Right hindlimb (tissue), 1 donor: ENCODE measurements around the gene LRPPRC.
"Not testable (repeated sequence)": the region's sequence is repeated elsewhere in the genome, so short reads cannot be mapped to it uniquely, and the experiment has no call there.

Experiments used
- DNase-seq: peaks from one replicate; pipeline ENCODE4 v3.0.0-alpha.2; 2018

LRPPRC gene

GRCh38 chr2:43995733-43996533 is at the start of gene LRPPRC:
Gene LRPPRC, minus strand, starts transcription at chr2:43995989. Its CDS starts 42 bp downstream, at chr2:43995947.
- DNase-seq = peak; percentile 96

- no peak for DNase-seq
Measured at GRCh38 chr2:44045061-44045460, 49.3 kb upstream of the LRPPRC start.

GRCh38 chr2:44044281-44044720 is 48.5 kb upstream of the LRPPRC start:
- DNase-seq = peak; percentile 76

- DNase-seq = no peak
Measured at GRCh38 chr2:44040365-44040764, 44.6 kb upstream of the LRPPRC start.

GRCh38 chr2:44038277-44038676 is 42.5 kb upstream of the LRPPRC start:
- no peak for DNase-seq

DNA sequence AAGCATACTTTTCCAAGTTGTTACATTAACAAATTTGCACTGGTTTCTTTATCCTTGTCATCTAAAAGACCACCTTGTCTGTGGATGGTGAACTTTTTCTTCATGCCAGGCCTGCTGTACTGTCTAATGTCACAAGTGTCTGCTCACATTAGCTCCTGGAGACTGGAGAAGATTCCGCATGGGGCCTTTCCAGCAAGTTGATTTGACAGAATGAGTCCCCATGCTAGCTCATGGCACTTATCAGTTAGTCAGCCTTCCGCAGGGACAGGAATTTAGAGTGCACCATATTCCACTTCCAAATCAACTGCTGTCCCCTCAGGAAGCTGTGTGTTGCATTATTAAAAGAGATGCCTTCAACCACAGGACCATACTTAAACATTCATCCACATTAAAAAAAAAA is 41.4 kb upstream of the LRPPRC start:
- DNase-seq = no peak

DNA sequence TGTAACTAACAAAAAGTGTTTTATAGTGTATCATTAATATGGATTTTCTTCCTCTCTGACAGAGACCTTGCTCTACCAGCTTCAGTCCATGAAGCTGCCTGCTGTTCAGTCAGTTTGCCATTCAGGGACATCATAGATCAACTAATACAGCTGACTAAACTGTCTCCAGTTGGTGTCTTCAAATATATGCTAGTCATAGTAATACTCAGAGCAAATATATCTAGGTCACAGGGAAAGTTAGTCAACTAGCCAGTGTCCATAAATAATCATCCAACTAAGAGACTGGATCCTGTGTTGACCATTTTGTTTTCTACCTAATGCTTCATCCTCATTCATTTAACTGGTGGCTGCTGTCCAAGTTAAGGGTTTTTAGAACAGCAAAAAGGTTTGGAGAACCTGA is 38.2 kb upstream of the LRPPRC start:
- no peak for DNase-seq

GRCh38 chr2:44027076-44027475 is 31.3 kb upstream of the LRPPRC start:
- not testable (repeated sequence) for DNase-seq

GRCh38 chr2:44016282-44016681 is 20.5 kb upstream of the LRPPRC start:
- peak; percentile 59 for DNase-seq

- no peak for DNase-seq
Measured at GRCh38 chr2:44015239-44015638, 19.4 kb upstream of the LRPPRC start.

DNA sequence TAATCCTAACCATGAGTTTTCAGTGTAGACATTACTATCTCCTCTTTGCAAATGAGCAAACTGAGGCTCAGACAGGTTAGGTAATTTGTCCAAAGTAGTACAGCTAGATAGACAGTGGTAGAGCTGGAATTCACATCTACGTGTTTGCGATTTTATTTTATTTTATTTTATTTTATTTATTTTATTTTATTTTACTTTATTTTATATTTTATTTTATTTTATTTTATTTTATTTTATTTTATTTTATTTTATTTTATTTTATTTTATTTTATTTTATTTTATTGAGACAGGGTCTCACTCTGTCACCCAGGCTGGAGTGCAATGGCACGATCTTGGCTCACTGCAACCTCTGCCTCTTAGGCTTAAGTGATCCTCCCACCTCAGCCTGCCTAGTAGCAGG is 17.4 kb upstream of the LRPPRC start:
- not testable (repeated sequence) for DNase-seq

DNA sequence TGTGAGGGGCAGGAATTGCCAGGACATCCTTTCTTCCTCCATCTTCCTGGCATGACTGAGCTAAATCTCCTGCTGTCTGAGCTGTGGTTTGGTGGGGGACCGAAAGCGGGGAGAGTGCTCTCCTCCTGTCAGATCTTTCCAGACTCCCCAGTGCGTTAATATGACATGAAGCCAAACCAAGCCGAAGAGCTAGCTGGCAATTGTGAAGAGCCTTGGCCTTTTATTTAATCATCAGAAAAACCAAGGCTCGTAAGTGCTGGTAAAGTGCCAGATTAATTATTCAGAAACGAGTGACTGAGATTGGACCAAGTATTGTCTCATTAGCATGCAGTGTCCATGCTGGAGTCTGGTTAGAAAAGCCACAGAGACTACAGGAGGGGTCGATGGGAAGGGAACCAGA is 14.5 kb upstream of the LRPPRC start:
- no peak for DNase-seq

GRCh38 chr2:44009136-44009735 is 13.4 kb upstream of the LRPPRC start:
- DNase-seq = no peak

GRCh38 chr2:44005846-44006245 is 10.1 kb upstream of the LRPPRC start:
- DNase-seq = no peak

GRCh38 chr2:44004735-44005602 is 9.2 kb upstream of the LRPPRC start:
- DNase-seq = no peak

- DNase-seq = no peak
Measured at GRCh38 chr2:44001716-44002115, 5.9 kb upstream of the LRPPRC start.

DNA sequence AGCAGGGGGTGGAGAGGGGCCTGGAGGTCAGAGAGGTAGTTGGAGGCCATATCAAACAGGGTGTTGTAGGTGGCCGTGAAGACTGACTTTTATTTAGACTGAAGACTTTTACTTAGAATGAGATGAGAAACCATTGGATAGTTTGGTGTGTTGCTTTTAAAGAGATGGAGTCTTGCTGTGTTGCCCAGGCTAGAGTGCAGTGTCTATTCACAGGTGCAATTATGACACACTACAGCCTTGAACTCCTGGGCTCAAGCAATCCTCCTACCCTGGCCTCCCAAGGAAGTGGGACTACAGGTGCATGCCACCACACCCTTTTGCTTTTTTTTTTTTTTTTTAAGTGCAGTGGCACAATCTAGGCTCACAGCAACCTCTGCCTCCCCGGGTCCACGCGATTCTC is 2.5 kb upstream of the LRPPRC start:
- DNase-seq = no peak

GRCh38 chr2:43993437-43993836 is 2.4 kb downstream of the LRPPRC start:
- DNase-seq = no peak

DNA sequence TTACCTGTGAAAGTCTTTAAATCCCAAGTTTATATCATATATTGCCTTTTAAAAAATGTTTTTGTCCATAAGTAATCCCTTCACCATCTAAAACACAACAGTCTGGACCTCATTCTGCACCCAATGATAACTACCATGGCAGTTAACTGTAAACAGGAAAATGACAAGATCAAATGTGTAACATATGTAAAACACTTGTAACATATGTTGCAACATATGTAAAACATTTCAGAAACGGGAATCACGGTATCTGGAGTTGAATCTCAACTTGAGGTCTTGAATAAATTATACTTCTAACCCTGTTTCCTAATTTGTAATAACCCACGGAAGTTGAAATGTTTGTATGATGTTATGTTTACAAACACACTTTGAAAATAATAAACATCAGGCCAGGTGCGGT is 6.2 kb downstream of the LRPPRC start:
- no peak for DNase-seq

DNA sequence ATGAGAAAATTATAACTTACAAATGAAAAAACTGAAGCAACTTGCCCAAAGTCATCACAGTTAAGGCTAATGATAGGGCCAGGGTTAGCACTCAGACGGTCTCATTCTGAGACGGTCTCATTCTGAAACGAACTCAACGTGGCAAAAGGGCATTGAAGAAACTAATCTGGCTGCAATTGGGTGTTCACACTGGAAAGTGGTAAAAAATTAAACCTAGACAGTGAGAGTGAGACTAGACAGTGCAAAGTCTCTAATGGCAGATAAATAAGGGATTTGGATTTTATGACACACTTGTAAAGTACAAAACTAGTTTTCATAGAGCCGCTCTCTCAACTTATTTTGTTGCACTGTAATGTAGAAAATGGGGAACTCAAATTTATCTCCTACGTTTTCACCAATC is 9.2 kb downstream of the LRPPRC start:
- no peak for DNase-seq

DNA sequence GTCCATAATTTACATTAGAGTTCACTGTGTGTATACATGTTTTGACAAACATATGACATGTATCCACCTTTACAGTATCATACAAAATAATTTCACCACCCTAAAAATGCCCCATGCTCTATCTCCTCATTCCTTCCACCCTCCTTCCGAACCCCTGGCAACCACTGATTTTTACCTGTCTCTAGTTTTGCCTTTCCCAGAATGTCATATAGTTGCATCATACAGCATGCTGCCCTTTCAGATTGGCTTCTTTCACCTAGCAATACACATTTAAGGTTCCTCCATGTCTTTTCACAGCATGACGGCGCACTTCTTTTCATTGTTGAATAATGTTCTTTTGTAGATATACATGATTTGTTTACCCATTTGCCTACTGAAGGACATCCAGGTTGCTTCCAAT is 10.4 kb downstream of the LRPPRC start:
- DNase-seq = no peak

GRCh38 chr2:43984533-43984932 is 11.3 kb downstream of the LRPPRC start:
- DNase-seq = no peak

DNA sequence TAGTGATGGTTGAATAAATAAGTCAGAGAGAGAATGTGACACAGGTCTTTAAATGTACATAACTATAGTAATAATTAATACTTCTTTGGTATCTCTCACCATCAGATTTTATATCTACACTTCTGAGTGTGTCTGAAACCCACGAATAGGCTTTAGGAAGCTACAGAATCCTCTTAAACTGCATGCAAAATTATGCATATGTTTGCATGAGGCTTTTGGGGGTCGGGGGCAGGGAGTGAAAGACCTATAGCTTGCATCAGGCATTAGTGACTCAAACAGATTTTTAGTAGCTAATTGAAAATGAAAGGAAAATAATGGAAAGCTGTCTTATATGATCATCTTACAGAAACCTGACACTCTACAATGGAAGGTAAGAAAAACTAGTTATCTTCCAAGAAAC is 14.9 kb downstream of the LRPPRC start:
- no peak for DNase-seq
